Measurements from ENCODE around the gene PMM1. TPM values are rescaled to one million over a fixed set of nuclear protein-coding genes. Genes with fewer than 3 reads are reported as not detected.

The PMM1 gene
- total RNA-seq, 1 experiment from 2014 or later, result 18.6 TPM

DNA sequence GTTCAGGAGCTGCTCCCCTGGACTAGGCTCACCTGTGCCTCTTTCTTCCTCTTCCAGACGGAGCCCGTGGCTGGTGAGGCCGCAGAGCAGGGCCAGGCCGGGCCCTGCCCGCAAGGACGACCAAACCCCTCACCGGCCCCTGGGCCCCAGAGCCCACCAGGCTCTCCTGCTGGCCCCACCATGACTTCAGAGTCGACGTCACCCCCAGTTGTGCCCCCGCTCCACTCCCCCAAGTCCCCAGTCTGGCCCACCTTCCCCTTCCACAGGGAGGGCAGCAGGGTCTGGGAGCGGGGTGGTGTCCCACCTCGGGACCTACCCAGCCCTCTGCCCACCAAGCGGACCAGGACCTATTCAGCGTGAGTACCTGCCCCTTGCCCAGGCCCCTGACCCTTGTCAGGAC is 17.9 kb downstream of the PMM1 start:
- ATAC-seq, result no peak
- Histone ChIP-seq H3K9me2 (replicated peaks; ENCODE audit: low read length) (no peaks in the 10 kb centered on the region), H3K27ac (ENCODE audit: low read length) (no peak overlapping the region), H3K4me1 (ENCODE audit: insufficient read depth, low read length) (no peaks in the 10 kb centered on the region), H4K20me1 (ENCODE audit: low read length) (no peaks in the 10 kb centered on the region), H2AFZ (ENCODE audit: low read length) (no peak overlapping the region), H3K27me3 (ENCODE audit: low read length) (no peaks in the 10 kb centered on the region), H3K9ac (ENCODE audit: low read length) (no peak overlapping the region), H3K36me3 (ENCODE audit: low read depth, low read length) (no peaks in the 10 kb centered on the region), H3F3A (ENCODE audit: low read length, unreplicated experiment) (no peaks in the 10 kb centered on the region), H3K4me3 (ENCODE audit: low read length) (no peak overlapping the region), H3K9me3 (ENCODE audit: low read length) (no peaks in the 10 kb centered on the region), H3K79me2 (ENCODE audit: low read length) (no peaks in the 10 kb centered on the region), H3K4me2 (ENCODE audit: low read length) (no peak overlapping the region)
- ChIA-PET CTCF (no interaction called here), POLR2A (ENCODE audit: unreplicated experiment) (no interaction called here)
- intact Hi-C loops (cut with micrococcal nuclease), result no loop called here
- TF ChIP-seq EZH2phosphoT487 (IDR thresholded peaks at IDR 0.05; ENCODE audit: borderline replicate concordance, low read length), result no peak
- TF ChIP-seq EZH2 (IDR thresholded peaks at IDR 0.05; ENCODE audit: low read length, unreplicated experiment), result no peak
- TF ChIP-seq, protein P1, sequence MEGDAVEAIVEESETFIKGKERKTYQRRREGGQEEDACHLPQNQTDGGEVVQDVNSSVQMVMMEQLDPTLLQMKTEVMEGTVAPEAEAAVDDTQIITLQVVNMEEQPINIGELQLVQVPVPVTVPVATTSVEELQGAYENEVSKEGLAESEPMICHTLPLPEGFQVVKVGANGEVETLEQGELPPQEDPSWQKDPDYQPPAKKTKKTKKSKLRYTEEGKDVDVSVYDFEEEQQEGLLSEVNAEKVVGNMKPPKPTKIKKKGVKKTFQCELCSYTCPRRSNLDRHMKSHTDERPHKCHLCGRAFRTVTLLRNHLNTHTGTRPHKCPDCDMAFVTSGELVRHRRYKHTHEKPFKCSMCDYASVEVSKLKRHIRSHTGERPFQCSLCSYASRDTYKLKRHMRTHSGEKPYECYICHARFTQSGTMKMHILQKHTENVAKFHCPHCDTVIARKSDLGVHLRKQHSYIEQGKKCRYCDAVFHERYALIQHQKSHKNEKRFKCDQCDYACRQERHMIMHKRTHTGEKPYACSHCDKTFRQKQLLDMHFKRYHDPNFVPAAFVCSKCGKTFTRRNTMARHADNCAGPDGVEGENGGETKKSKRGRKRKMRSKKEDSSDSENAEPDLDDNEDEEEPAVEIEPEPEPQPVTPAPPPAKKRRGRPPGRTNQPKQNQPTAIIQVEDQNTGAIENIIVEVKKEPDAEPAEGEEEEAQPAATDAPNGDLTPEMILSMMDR (conservative IDR thresholded peaks at IDR 0.05; ENCODE audit: low read depth, low read length), result no peak
- DNase-seq, result no peak
- no TSS peak for BruUV-seq (replicated peaks)

DNA sequence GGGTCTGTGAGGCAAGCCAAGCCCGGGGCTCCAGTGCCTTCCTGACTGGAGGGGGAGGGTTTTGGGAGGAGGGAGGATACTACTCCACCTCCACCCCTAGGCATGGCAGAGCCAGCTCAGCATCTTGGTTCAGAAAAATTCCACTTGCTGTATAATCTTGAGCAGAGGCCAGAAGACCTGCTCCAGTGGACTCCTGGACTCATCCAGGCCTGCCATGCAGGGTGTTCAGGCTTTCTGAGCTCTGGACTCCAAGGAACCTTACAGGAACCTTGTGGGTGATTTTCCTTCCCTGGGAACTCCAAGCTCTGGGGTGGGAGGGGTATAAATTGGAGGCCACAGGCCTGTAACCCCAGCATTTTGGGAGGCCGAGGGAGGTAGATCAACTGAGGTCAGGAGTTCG is 19.4 kb downstream of the PMM1 start:
- Histone ChIP-seq H3F3A (ENCODE audit: low read length, unreplicated experiment) (no peaks in the 10 kb centered on the region), H3K27ac (ENCODE audit: low read length) (no peak overlapping the region), H3K79me2 (ENCODE audit: low read length) (no peaks in the 10 kb centered on the region), H2AFZ (ENCODE audit: low read length) (no peak overlapping the region), H3K27me3 (ENCODE audit: low read length) (no peaks in the 10 kb centered on the region), H3K36me3 (ENCODE audit: low read depth, low read length) (no peaks in the 10 kb centered on the region), H3K4me2 (ENCODE audit: low read length) (no peak overlapping the region), H3K4me1 (ENCODE audit: insufficient read depth, low read length) (peaks cover 5% of the 10 kb centered on the region; the same call in 1 of the 2 replicates), H3K9me3 (ENCODE audit: low read length) (no peaks in the 10 kb centered on the region), H4K20me1 (ENCODE audit: low read length) (no peaks in the 10 kb centered on the region), H3K4me3 (ENCODE audit: low read length) (no peak overlapping the region), H3K9me2 (replicated peaks; ENCODE audit: low read length) (no peaks in the 10 kb centered on the region), H3K9ac (ENCODE audit: low read length) (no peak overlapping the region)
- CTCF ChIA-PET, result no interaction called here
- TF ChIP-seq, protein P1 (conservative IDR thresholded peaks at IDR 0.05; ENCODE audit: low read depth, low read length), result no peak
- no peak for TF ChIP-seq EZH2phosphoT487 (IDR thresholded peaks at IDR 0.05; ENCODE audit: borderline replicate concordance, low read length)
- no peak for TF ChIP-seq EZH2 (IDR thresholded peaks at IDR 0.05; ENCODE audit: low read length, unreplicated experiment)
- intact Hi-C loops (cut with micrococcal nuclease), result no loop called here
- DNase-seq (no peak), ATAC-seq (no peak)
- POLR2A ChIA-PET (ENCODE audit: unreplicated experiment), result no interaction called here
- BruUV-seq (replicated peaks), result no TSS peak

DNA sequence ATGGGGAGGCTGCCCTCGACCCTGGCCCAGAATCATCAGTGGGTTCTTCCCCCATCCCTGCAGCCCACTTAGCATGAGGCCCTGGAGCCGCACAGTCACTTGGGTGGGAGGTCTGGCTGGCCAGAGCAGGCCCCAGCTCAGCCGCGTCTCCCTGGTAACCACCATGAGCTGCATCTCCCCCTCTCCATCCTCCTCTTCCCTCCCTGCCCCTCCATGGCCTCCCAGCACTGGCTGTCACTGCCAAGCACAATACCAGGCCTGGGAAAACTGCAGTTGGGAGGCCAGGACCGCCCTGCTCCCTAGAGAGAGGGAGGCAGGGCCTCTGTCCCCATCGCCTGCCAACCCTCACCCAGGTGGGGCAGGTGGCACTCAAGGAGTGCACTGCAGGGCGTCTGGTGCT is 20.8 kb downstream of the PMM1 start:
- Histone ChIP-seq H3K36me3 (ENCODE audit: low read depth, low read length) (no peaks in the 10 kb centered on the region), H3K27me3 (ENCODE audit: low read length) (no peaks in the 10 kb centered on the region), H3K9me2 (replicated peaks; ENCODE audit: low read length) (no peaks in the 10 kb centered on the region), H4K20me1 (ENCODE audit: low read length) (no peaks in the 10 kb centered on the region), H3K9me3 (ENCODE audit: low read length) (no peaks in the 10 kb centered on the region), H3K4me3 (ENCODE audit: low read length) (no peak overlapping the region), H3F3A (ENCODE audit: low read length, unreplicated experiment) (no peaks in the 10 kb centered on the region), H3K9ac (ENCODE audit: low read length) (no peak overlapping the region), H3K79me2 (ENCODE audit: low read length) (no peaks in the 10 kb centered on the region), H2AFZ (ENCODE audit: low read length) (no peak overlapping the region), H3K4me2 (ENCODE audit: low read length) (no peak overlapping the region), H3K4me1 (ENCODE audit: insufficient read depth, low read length) (peaks cover 15% of the 10 kb centered on the region; the same call in 1 of the 2 replicates), H3K27ac (ENCODE audit: low read length) (no peak overlapping the region)
- intact Hi-C loops (cut with micrococcal nuclease), result no loop called here
- DNase-seq (no peak), ATAC-seq (no peak)
- TF ChIP-seq, protein P1 (conservative IDR thresholded peaks at IDR 0.05; ENCODE audit: low read depth, low read length), result no peak
- TF ChIP-seq EZH2phosphoT487 (IDR thresholded peaks at IDR 0.05; ENCODE audit: borderline replicate concordance, low read length) (no peak), EZH2 (IDR thresholded peaks at IDR 0.05; ENCODE audit: low read length, unreplicated experiment) (no peak)
- ChIA-PET CTCF (no interaction called here), POLR2A (ENCODE audit: unreplicated experiment) (no interaction called here)
- BruUV-seq (replicated peaks), result no TSS peak

Measured in PC-3 (cell line).